HepG2 (cell line): Measurements from ENCODE around the gene TENT5A. TPM values are rescaled to one million over a fixed set of nuclear protein-coding genes. Genes with fewer than 3 reads are reported as not detected.
A peak's percentile ranks its signal among the peaks of the same experiment; 100 is the strongest.

Experiments used
- ATF7 ChIP-seq, 2 experiments: fragments of 450-650 bp in 1 of 2; sonication (generic) in 1 of 2; formaldehyde crosslinking in 1 of 2; IDR thresholded peaks; 2 replicates each; pipeline versions ENCODE4 v1.4.0 to v1.6.1; 2016 to 2020; ENCODE audit warnings: antibody characterized with exemption in 1 of 2, mild to moderate bottlenecking in 1 of 2, missing genetic modification reagents in 1 of 2
- DNMT1 ChIP-seq: sonication (generic); formaldehyde crosslinking; IDR thresholded peaks from 2 replicates; pipeline ENCODE4 v1.5.1; 2020; ENCODE audit warnings: mild to moderate bottlenecking, missing genetic modification reagents
- FOXM1 ChIP-seq: sonication (generic); formaldehyde crosslinking; IDR thresholded peaks from 2 replicates; pipeline ENCODE4 v1.5.0; 2020; ENCODE audit warnings: missing genetic modification reagents
- FOXP1 ChIP-seq, 2 experiments: fragments of 450-650 bp in 1 of 2; IDR thresholded peaks; 2 replicates each; pipeline ENCODE4 v1.6.1; 2017 to 2018; ENCODE audit warnings: antibody characterized with exemption in 1 of 2
- GATA4 ChIP-seq: sonication (generic); IDR thresholded peaks from 2 replicates; pipeline ENCODE4 v1.6.1; 2016; ENCODE audit warnings: antibody characterized with exemption, low read depth, borderline replicate concordance
- HCFC1 ChIP-seq: fragments of 150-350 bp; IDR thresholded peaks from 2 replicates; pipeline ENCODE4 v1.6.1; 2014; ENCODE audit warnings: low read depth, low read length
- NCOA2 ChIP-seq: sonication (generic); formaldehyde crosslinking; IDR thresholded peaks from 2 replicates; pipeline ENCODE4 v1.8.0; 2022; ENCODE audit warnings: inconsistent platforms
- RARG ChIP-seq: sonication (generic); formaldehyde crosslinking; IDR thresholded peaks from 2 replicates; pipeline ENCODE4 v1.4.0; 2020; ENCODE audit warnings: low read depth, mild to moderate bottlenecking, missing genetic modification reagents
- ZFP37 ChIP-seq: sonication (generic); formaldehyde crosslinking; IDR thresholded peaks from 2 replicates; pipeline ENCODE4 v1.4.0; 2020; ENCODE audit warnings: missing genetic modification reagents, borderline replicate concordance
- ZNF24 ChIP-seq: fragments of 450-650 bp; IDR thresholded peaks from 2 replicates; pipeline ENCODE4 v1.6.1; 2017; ENCODE audit warnings: antibody characterized with exemption, mild to moderate bottlenecking
- ZNF292 ChIP-seq: sonication (generic); formaldehyde crosslinking; IDR thresholded peaks from 2 replicates; pipeline ENCODE4 v1.8.1; 2022; ENCODE audit warnings: mild to moderate bottlenecking, low read depth, missing genetic modification reagents, borderline replicate concordance
- ZNF451 ChIP-seq: sonication (generic); formaldehyde crosslinking; IDR thresholded peaks from 2 replicates; pipeline ENCODE4 v1.5.0; 2020; ENCODE audit warnings: mild to moderate bottlenecking, missing genetic modification reagents
- ZNF550 ChIP-seq: sonication (generic); formaldehyde crosslinking; IDR thresholded peaks from 2 replicates; pipeline ENCODE4 v1.4.0; 2020; ENCODE audit warnings: mild to moderate bottlenecking, missing genetic modification reagents, borderline replicate concordance
- ZSCAN30 ChIP-seq: sonication (generic); formaldehyde crosslinking; IDR thresholded peaks from 2 replicates; pipeline ENCODE4 v1.5.0; 2020; ENCODE audit warnings: mild to moderate bottlenecking, missing genetic modification reagents
- polyA plus RNA-seq, 8 experiments: library from polyadenylated mRNA; depleted of rRNA in 3 of 8; stranded (reverse) in 7 of 8; unstranded in 1 of 8; fragments of >200 nt; fragmentation: Illumina TruSeq in 4 of 8; extraction: Trizol in 4 of 8; gene quantifications; 2 replicates each; pipeline versions ENCODE4 v1.2.1 to v1.2.3, GENCODE V29; 2011 to 2016; ENCODE audit warnings: low read depth in 4 of 8, missing spikeins in 1 of 8, mixed read lengths in 1 of 8; ENCODE audit not compliant: insufficient read depth in 1 of 8
- total RNA-seq, 5 experiments: library from RNA; depleted of rRNA; stranded (reverse); fragments of >200 nt; fragmentation: Illumina TruSeq; extraction: Trizol; gene quantifications; 2 replicates each; pipeline ENCODE4 v1.2.3, GENCODE V29; 2016; ENCODE audit warnings: low read depth in 1 of 5
- TF ChIP-seq, protein P1 (sequence below): sonication (generic); formaldehyde crosslinking; conservative IDR thresholded peaks from 2 replicates; pipeline ENCODE4 v1.4.0; 2020; ENCODE audit warnings: missing genetic modification reagents
- TF ChIP-seq, protein P2 (sequence below): sonication (generic); formaldehyde crosslinking; IDR thresholded peaks from 2 replicates; pipeline ENCODE4 v1.9.0; 2021; ENCODE audit warnings: missing genetic modification reagents, borderline replicate concordance
- TF ChIP-seq, protein P3 (sequence below): sonication (generic); formaldehyde crosslinking; IDR thresholded peaks from 2 replicates; pipeline ENCODE4 v1.8.1; 2023; ENCODE audit warnings: mild to moderate bottlenecking, inconsistent platforms, moderate library complexity, missing genetic modification reagents, borderline replicate concordance
- TF ChIP-seq, protein P4 (sequence below): IDR thresholded peaks from 2 replicates; pipeline ENCODE4 v1.6.1; 2012; ENCODE audit warnings: low read depth, low read length, improper control_type of control experiment
- TF ChIP-seq, protein P5 (sequence below): sonication (generic); formaldehyde crosslinking; IDR thresholded peaks from 2 replicates; pipeline ENCODE4 v1.4.0; 2020; ENCODE audit warnings: mild to moderate bottlenecking, missing genetic modification reagents
- TF ChIP-seq, protein P6 (sequence below): sonication (generic); formaldehyde crosslinking; IDR thresholded peaks from 2 replicates; pipeline ENCODE4 v1.9.0; 2021; ENCODE audit warnings: missing genetic modification reagents, mild to moderate bottlenecking, borderline replicate concordance

The TENT5A gene
- total and polyA plus RNA-seq, 2 of the 13 experiments (the other 11 are each of a cell fraction or from before 2014, with no cell fraction given), result 8.0 to 13.8 TPM

DNA sequence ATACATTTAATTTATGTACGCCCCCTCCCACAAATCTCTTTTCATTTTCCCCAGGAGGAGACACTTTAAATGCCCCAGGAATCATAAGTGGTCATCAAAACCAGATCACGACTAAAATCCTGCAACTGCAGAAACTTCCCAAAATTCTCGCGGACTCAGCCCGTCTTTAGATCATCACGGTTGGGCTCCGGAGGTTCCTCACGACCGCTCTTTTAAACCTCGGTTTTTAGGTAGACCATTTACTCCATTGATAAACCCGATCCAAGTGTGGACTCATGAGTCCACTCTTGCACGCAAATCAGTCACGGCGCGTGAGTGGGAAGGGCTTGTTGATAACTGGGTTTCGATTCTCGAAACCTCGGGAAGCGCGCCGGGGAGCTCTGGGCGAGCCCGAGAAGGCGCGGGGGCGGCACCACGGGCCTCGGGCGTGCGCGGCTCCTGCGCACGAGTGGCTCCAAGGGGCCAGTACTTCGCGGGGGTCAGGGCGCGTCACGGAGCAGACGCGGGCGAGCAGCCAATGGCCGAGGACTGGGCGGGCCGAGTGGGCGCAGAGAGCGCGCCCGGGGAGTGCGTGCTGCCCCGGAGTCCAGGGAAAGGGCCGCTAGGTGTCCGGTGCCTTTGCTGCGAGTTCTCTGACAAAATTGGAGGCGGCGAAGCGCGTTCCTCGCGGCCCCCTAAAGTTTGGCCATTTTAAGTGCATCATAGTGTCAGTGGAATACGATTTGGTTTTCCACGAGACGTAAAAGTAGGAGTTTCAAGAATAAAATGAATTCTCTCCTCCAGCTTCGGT is 635 bp upstream of the TENT5A start (continued):
- TF ChIP-seq, protein P1, sequence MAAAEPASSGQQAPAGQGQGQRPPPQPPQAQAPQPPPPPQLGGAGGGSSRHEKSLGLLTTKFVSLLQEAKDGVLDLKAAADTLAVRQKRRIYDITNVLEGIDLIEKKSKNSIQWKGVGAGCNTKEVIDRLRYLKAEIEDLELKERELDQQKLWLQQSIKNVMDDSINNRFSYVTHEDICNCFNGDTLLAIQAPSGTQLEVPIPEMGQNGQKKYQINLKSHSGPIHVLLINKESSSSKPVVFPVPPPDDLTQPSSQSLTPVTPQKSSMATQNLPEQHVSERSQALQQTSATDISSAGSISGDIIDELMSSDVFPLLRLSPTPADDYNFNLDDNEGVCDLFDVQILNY (CRISPR knock-in tag), result peak; percentile 82; the same call in 1 of the 2 replicates
- peak; percentile 53; the same call in 1 of the 2 replicates for TF ChIP-seq GATA4
- no peak for TF ChIP-seq DNMT1 (CRISPR knock-in tag)
- TF ChIP-seq HCFC1, result no peak
- TF ChIP-seq, protein P2, sequence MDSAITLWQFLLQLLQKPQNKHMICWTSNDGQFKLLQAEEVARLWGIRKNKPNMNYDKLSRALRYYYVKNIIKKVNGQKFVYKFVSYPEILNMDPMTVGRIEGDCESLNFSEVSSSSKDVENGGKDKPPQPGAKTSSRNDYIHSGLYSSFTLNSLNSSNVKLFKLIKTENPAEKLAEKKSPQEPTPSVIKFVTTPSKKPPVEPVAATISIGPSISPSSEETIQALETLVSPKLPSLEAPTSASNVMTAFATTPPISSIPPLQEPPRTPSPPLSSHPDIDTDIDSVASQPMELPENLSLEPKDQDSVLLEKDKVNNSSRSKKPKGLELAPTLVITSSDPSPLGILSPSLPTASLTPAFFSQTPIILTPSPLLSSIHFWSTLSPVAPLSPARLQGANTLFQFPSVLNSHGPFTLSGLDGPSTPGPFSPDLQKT, result peak; percentile 69; the same call in 1 of the 2 replicates
- TF ChIP-seq, protein P3, sequence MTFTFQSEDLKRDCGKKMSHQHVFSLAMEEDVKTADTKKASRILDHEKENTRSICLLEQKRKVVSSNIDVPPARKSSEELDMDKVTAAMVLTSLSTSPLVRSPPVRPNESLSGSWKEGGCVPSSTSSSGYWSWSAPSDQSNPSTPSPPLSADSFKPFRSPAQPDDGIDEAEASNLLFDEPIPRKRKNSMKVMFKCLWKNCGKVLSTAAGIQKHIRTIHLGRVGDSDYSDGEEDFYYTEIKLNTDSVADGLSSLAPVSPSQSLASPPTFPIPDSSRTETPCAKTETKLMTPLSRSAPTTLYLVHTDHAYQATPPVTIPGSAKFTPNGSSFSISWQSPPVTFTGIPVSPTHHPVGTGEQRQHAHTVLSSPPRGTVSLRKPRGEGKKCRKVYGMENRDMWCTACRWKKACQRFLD, result peak; percentile 79; the same call in 1 of the 2 replicates
- TF ChIP-seq ZSCAN30 (CRISPR knock-in tag), result 0 out of 2 replicates have a peak, but pooled peaks have one; percentile 14
- TF ChIP-seq, protein P4, sequence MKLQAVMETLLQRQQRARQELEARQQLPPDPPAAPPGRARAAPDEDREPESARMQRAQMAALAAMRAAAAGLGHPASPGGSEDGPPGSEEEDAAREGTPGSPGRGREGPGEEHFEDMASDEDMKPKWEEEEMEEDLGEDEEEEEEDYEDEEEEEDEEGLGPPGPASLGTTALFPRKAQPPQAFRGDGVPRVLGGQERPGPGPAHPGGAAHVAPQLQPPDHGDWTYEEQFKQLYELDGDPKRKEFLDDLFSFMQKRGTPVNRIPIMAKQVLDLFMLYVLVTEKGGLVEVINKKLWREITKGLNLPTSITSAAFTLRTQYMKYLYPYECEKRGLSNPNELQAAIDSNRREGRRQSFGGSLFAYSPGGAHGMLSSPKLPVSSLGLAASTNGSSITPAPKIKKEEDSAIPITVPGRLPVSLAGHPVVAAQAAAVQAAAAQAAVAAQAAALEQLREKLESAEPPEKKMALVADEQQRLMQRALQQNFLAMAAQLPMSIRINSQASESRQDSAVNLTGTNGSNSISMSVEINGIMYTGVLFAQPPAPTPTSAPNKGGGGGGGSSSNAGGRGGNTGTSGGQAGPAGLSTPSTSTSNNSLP, result no peak
- no peak for TF ChIP-seq ZNF24
- TF ChIP-seq, protein P5, sequence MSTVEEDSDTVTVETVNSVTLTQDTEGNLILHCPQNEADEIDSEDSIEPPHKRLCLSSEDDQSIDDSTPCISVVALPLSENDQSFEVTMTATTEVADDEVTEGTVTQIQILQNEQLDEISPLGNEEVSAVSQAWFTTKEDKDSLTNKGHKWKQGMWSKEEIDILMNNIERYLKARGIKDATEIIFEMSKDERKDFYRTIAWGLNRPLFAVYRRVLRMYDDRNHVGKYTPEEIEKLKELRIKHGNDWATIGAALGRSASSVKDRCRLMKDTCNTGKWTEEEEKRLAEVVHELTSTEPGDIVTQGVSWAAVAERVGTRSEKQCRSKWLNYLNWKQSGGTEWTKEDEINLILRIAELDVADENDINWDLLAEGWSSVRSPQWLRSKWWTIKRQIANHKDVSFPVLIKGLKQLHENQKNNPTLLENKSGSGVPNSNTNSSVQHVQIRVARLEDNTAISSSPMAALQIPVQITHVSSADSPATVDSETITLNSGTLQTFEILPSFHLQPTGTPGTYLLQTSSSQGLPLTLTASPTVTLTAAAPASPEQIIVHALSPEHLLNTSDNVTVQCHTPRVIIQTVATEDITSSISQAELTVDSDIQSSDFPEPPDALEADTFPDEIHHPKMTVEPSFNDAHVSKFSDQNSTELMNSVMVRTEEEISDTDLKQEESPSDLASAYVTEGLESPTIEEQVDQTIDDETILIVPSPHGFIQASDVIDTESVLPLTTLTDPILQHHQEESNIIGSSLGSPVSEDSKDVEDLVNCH (CRISPR knock-in tag), result no peak
- TF ChIP-seq FOXM1 (CRISPR knock-in tag), result peak; percentile 66; the same call in 1 of the 2 replicates
- no peak for TF ChIP-seq FOXP1 (IDR thresholded peaks at IDR 0.05)
- TF ChIP-seq FOXP1 (CRISPR knock-in tag; IDR thresholded peaks at IDR 0.05), result no peak
- TF ChIP-seq ZNF292 (CRISPR knock-in tag), result no peak
- no peak for TF ChIP-seq RARG
- TF ChIP-seq ZFP37, result no peak; the same call in none of the 2 replicates
- TF ChIP-seq ZNF550 (CRISPR knock-in tag), result no peak
- no peak for TF ChIP-seq ATF7 (IDR thresholded peaks at IDR 0.05)
- TF ChIP-seq ATF7 (CRISPR knock-in tag; IDR thresholded peaks at IDR 0.05), result no peak
- no peak for TF ChIP-seq NCOA2 (CRISPR knock-in tag)
- TF ChIP-seq, protein P6, sequence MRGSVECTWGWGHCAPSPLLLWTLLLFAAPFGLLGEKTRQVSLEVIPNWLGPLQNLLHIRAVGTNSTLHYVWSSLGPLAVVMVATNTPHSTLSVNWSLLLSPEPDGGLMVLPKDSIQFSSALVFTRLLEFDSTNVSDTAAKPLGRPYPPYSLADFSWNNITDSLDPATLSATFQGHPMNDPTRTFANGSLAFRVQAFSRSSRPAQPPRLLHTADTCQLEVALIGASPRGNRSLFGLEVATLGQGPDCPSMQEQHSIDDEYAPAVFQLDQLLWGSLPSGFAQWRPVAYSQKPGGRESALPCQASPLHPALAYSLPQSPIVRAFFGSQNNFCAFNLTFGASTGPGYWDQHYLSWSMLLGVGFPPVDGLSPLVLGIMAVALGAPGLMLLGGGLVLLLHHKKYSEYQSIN, result no peak
- peak; percentile 55; the same call in 1 of the 2 replicates for TF ChIP-seq ZNF451
